K562 (cell line): Measurements from ENCODE around the gene SEPTIN1. TPM values are rescaled to one million over a fixed set of nuclear protein-coding genes. Genes with fewer than 3 reads are reported as not detected.
A peak's percentile ranks its signal among the peaks of the same experiment; 100 is the strongest.

Source experiments
- CHCHD3 ChIP-seq: fragments of 250-450 bp; sonication (Bioruptor Pico); IDR thresholded peaks from 2 replicates; pipeline ENCODE4 v2.1.2; 2022; ENCODE audit warnings: mild to moderate bottlenecking
- ETV5 ChIP-seq: sonication (generic); formaldehyde crosslinking; IDR thresholded peaks from 2 replicates; pipeline ENCODE4 v1.4.0; 2020; ENCODE audit warnings: low read depth, mild to moderate bottlenecking, missing genetic modification reagents
- GATAD2A ChIP-seq: fragments of 450-650 bp; IDR thresholded peaks from 2 replicates; pipeline ENCODE4 v1.6.1; 2017
- HMGN3 ChIP-seq: IDR thresholded peaks from 2 replicates; pipeline ENCODE4 v1.6.1; 2011; ENCODE audit warnings: borderline replicate concordance, low read depth, mild to moderate bottlenecking, mixed read lengths, low read length; ENCODE audit not compliant: insufficient read length; ENCODE audit errors: extremely low read depth
- MYBL2 ChIP-seq, 2 experiments: fragments of 450-650 bp in 1 of 2; sonication (generic) in 1 of 2; formaldehyde crosslinking in 1 of 2; IDR thresholded peaks; 2 replicates each; pipeline versions ENCODE4 v1.6.1 to v1.8.1; 2017 to 2022; ENCODE audit warnings: borderline replicate concordance in 1 of 2, inconsistent platforms in 1 of 2, low read depth in 1 of 2, mild to moderate bottlenecking in 1 of 2, missing genetic modification reagents in 1 of 2, moderate library complexity in 1 of 2
- NCOA1 ChIP-seq: fragments of 450-650 bp; IDR thresholded peaks from 2 replicates; pipeline ENCODE4 v1.6.1; 2016; ENCODE audit warnings: low read depth
- NCOA6 ChIP-seq: fragments of 450-650 bp; IDR thresholded peaks from 2 replicates; pipeline ENCODE4 v1.6.1; 2017; ENCODE audit warnings: mild to moderate bottlenecking
- NFRKB ChIP-seq: fragments of 450-650 bp; IDR thresholded peaks from 2 replicates; pipeline ENCODE4 v1.6.1; 2016; ENCODE audit warnings: low read depth
- PHF20 ChIP-seq: fragments of 450-650 bp; IDR thresholded peaks from 2 replicates; pipeline ENCODE4 v1.6.1; 2018; ENCODE audit not compliant: partially characterized antibody
- RBM34 ChIP-seq: fragments of 200-400 bp; formaldehyde crosslinking; IDR thresholded peaks from 2 replicates; pipeline ENCODE4 v1.6.1; 2018; ENCODE audit warnings: low read length, borderline replicate concordance; ENCODE audit not compliant: insufficient read depth
- RFX1 ChIP-seq: fragments of 450-650 bp; IDR thresholded peaks from 2 replicates; pipeline ENCODE4 v1.6.1; 2016; ENCODE audit warnings: mild to moderate bottlenecking, moderate library complexity
- RHOXF2B ChIP-seq: fragments of 250-450 bp; sonication (Bioruptor Pico); conservative IDR thresholded peaks from 2 replicates; pipeline ENCODE4 v1.5.1; 2021
- SETDB1 ChIP-seq: IDR thresholded peaks from one replicate; pipeline ENCODE4 v1.6.1; 2012; ENCODE audit warnings: low read length, control low read depth, inconsistent platforms
- TEAD4 ChIP-seq, 2 experiments: sonication (generic) in 1 of 2; formaldehyde crosslinking in 1 of 2; IDR thresholded peaks; 2 replicates each; pipeline versions ENCODE4 v1.6.1 to v1.8.0; 2012 to 2022; ENCODE audit warnings: borderline replicate concordance in 1 of 2, inconsistent platforms in 1 of 2, low read length in 1 of 2, mild to moderate bottlenecking in 1 of 2, missing genetic modification reagents in 1 of 2
- WHSC1 ChIP-seq: IDR thresholded peaks from one replicate; pipeline ENCODE4 v1.6.1; 2012; ENCODE audit warnings: low read length, control low read depth, inconsistent platforms
- ZNF263 ChIP-seq: sonication (generic); formaldehyde crosslinking; IDR thresholded peaks from 2 replicates; pipeline ENCODE4 v1.8.0; 2022; ENCODE audit warnings: mild to moderate bottlenecking, missing genetic modification reagents, borderline replicate concordance
- polyA plus RNA-seq, 8 experiments: library from polyadenylated mRNA; depleted of rRNA in 4 of 8; stranded (reverse) in 5 of 8; unstranded in 3 of 8; fragments of >200 nt; fragmentation: Nextera tagmentation in 2 of 8; fragmentation: Illumina TruSeq in 1 of 8; extraction: Ambion mirVana in 2 of 8; extraction: Trizol in 1 of 8; gene quantifications; 2 replicates each; pipeline versions ENCODE4 v1.2.1 to v1.2.3, GENCODE V29; 2011 to 2014; ENCODE audit warnings: inconsistent platforms in 1 of 8, missing spikeins in 1 of 8
- total RNA-seq, 7 experiments: library from RNA; depleted of rRNA in 6 of 7; stranded (reverse); fragments of >200 nt in 6 of 7; fragmentation: Illumina TruSeq in 2 of 7; extraction: Trizol in 2 of 7; gene quantifications; 2 replicates each; pipeline versions ENCODE4 v1.2.1 to v1.2.3, GENCODE V29; 2011 to 2021; ENCODE audit warnings: low replicate concordance in 1 of 7
- TF ChIP-seq, protein P1 (sequence below): fragments of 450-650 bp; formaldehyde crosslinking; conservative IDR thresholded peaks from 2 replicates; pipeline ENCODE4 v1.4.0; 2022; ENCODE audit warnings: mild to moderate bottlenecking, missing genetic modification characterization
- TF ChIP-seq, protein P2 (sequence below), 2 experiments: fragments of 450-650 bp in 1 of 2; sonication (generic) in 1 of 2; formaldehyde crosslinking in 1 of 2; IDR thresholded peaks; 2 replicates each; pipeline versions ENCODE4 v1.7.1 to v1.9.0; 2016 to 2022; ENCODE audit warnings: inconsistent platforms in 1 of 2, mild to moderate bottlenecking in 1 of 2, missing genetic modification reagents in 1 of 2

Gene SEPTIN1
- total and polyA plus RNA-seq, 9 of the 15 experiments (the other 6 are each of a cell fraction or from before 2014, with no cell fraction given) = 0.23 to 5.6 (median 1.7) TPM; not detected in 1

DNA sequence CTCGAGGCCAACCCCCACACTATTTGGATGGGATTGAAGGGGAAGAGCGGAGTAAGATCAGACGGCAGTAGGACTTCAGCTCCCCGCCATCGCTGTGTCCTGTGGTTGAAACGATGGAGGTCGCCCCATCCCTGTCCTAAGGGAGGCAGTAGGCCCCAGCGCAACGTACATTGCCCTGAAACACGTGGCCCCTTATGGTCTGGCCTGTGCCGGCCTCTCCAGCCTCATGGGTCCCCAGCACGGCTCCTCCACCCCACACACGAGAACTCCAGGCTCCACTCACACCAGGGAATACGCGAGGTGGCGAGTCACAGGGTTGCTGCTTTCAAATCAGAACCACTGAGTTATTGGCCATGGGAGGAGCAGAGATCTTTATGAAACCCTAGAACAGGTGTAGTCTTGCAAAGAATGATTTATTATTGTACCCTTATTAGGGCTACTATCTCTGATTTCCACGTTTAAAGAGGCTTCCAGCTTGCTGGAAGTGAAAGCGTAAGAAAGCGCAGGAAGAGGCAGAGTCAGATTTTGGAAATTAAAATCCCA lies 48.1 kb upstream of the SEPTIN1 start (continued):
- TF ChIP-seq TEAD4 (IDR thresholded peaks at IDR 0.05; ENCODE audit: low read length) (no peak), TEAD4 (CRISPR knock-in tag; IDR thresholded peaks at IDR 0.05; ENCODE audit: borderline replicate concordance) (no peak), MYBL2 (IDR thresholded peaks at IDR 0.05; ENCODE audit: low read depth) (no peak), MYBL2 (CRISPR knock-in tag; IDR thresholded peaks at IDR 0.05; ENCODE audit: borderline replicate concordance) (no peak), NFRKB (peak; percentile 50; the same call in 1 of the 2 replicates), NCOA1 (no peak), RHOXF2B (CRISPR knock-in tag) (no peak), GATAD2A (no peak), CHCHD3 (CRISPR knock-in tag) (no peak), NCOA6 (no peak), RBM34 (no peak), RFX1 (no peak), SETDB1 (no peak), ETV5 (no peak), PHF20 (peak; percentile 74), WHSC1 (no peak), ZNF263 (CRISPR knock-in tag) (0 out of 2 replicates have a peak, but pooled peaks have one; percentile 15), HMGN3 (no peak)
- TF ChIP-seq, protein P1, sequence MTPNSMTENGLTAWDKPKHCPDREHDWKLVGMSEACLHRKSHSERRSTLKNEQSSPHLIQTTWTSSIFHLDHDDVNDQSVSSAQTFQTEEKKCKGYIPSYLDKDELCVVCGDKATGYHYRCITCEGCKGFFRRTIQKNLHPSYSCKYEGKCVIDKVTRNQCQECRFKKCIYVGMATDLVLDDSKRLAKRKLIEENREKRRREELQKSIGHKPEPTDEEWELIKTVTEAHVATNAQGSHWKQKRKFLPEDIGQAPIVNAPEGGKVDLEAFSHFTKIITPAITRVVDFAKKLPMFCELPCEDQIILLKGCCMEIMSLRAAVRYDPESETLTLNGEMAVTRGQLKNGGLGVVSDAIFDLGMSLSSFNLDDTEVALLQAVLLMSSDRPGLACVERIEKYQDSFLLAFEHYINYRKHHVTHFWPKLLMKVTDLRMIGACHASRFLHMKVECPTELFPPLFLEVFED = no peak
- TF ChIP-seq, protein P2, sequence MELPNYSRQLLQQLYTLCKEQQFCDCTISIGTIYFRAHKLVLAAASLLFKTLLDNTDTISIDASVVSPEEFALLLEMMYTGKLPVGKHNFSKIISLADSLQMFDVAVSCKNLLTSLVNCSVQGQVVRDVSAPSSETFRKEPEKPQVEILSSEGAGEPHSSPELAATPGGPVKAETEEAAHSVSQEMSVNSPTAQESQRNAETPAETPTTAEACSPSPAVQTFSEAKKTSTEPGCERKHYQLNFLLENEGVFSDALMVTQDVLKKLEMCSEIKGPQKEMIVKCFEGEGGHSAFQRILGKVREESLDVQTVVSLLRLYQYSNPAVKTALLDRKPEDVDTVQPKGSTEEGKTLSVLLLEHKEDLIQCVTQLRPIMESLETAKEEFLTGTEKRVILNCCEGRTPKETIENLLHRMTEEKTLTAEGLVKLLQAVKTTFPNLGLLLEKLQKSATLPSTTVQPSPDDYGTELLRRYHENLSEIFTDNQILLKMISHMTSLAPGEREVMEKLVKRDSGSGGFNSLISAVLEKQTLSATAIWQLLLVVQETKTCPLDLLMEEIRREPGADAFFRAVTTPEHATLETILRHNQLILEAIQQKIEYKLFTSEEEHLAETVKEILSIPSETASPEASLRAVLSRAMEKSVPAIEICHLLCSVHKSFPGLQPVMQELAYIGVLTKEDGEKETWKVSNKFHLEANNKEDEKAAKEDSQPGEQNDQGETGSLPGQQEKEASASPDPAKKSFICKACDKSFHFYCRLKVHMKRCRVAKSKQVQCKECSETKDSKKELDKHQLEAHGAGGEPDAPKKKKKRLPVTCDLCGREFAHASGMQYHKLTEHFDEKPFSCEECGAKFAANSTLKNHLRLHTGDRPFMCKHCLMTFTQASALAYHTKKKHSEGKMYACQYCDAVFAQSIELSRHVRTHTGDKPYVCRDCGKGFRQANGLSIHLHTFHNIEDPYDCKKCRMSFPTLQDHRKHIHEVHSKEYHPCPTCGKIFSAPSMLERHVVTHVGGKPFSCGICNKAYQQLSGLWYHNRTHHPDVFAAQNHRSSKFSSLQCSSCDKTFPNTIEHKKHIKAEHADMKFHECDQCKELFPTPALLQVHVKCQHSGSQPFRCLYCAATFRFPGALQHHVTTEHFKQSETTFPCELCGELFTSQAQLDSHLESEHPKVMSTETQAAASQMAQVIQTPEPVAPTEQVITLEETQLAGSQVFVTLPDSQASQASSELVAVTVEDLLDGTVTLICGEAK (IDR thresholded peaks at IDR 0.05) = 0 out of 2 replicates have a peak, but pooled peaks have one; percentile 46
- TF ChIP-seq, protein P2 (CRISPR knock-in tag; IDR thresholded peaks at IDR 0.05) = no peak
